Measurements from ENCODE around the gene DCANP1. TPM values are rescaled to one million over a fixed set of nuclear protein-coding genes. Genes with fewer than 3 reads are reported as not detected.

The DCANP1 gene
- total RNA-seq, 1 experiment from 2014 or later, result not detected

DNA sequence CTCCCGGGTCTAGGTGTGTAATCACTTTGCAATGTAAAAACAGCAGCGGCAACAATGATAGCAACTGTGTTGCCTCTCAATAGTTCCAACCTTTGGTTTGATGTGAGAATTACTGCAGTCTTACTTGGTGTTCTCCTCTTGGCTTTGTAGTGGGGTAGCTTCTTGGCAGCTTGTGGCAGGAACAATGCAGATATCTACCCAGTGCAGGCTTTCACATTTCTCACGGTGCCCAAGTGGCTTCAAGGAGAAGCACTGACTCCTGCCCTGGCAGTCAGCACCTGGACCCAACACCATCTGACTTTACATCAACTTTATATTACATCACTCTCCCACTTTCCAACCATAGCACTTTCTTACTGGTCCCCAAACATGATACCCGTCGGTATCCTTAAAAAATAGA lies 33.4 kb upstream of the DCANP1 start:
- DNase-seq (ENCODE audit: low read depth), result no peak

DNA sequence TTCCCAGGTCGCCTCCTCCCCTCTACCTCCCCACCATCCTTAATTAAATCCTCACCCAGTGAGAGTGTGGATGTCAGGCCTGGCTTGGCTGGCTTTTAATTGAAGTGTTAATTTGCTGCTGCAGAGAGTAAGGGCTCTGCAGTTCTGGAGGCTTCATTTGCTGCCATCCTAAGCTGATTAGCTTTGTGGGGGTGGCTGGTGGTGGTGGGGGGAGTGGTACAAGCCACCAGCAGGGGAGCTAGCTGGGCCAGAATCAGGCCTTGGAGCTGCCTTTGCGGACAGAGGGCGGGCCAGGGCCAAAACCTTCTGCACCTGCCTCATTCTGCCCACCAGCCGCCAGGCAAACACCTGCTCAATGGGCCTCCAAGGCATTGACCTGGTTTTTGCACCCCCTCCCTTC lies 31.8 kb upstream of the DCANP1 start:
- DNase-seq (ENCODE audit: low read depth), result no peak

DNA sequence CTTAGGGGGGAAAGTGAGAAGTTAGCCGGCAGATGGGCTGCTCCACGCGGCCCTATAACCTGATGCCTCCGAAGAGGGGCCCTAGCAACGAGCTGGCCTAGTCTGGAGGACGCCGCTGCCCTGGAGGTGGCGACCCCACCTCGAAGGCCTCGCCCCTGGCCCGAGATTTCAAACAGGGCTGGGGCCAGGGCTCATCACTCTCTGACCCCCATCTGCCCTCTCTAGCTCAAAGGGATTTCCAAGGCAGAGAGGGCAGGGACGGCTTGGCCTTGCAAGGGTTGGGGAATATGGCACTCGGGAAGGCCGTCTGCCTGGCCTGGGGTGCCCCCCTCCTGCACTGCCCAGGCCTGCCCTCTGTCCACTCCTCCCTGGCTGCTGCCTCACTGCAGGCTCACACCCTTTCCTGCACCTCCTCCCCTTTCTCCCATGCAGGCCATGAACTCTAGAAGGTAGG lies 30.5 kb upstream of the DCANP1 start:
- DNase-seq (ENCODE audit: low read depth), result no peak

DNA sequence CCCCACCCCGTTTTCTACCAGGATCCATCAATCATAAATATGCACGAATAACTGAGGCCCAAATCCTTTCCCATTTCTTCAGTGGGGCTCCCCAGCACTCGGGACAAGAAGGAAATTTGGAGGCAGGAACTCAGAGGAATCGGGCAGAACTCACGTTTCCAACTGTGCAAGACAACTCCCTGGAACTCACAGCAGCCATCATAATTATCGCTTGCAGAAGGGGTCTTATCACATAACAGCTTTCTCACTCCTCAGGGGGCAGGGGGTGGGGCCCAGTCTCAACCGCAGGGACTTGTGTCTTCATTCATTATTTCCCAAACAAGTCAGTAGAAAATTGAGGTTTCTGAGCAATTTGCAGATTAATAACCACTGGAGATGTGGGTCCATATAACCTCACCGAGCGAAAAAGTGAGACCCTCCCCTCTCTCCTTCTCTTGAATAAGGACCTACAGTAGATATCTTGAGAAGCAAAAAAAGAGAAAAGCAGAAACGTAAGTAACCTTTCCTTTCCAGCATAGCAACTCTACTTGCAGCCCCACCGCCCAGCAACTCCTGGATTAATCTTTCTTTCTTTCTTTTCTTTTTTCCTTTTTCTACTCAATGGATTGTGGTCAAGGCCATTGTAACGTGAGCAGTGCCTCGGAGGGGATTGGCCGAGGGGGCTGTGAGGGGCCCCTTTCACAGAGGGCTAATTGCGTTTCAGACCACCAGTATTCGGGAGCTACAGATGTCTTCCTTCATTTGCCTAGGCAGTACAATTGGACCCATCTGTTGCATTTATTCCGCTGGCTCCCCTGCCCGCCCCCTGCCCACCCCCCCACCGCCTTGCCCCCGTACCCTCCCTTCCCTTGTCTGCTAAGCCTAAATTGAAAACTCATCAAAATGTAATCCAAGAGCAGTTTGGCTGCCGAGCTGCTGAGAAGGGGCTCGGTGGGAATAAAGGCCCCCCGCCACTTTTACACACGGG lies 29.8 kb upstream of the DCANP1 start:
- DNase-seq (ENCODE audit: low read depth), result no peak

DNA sequence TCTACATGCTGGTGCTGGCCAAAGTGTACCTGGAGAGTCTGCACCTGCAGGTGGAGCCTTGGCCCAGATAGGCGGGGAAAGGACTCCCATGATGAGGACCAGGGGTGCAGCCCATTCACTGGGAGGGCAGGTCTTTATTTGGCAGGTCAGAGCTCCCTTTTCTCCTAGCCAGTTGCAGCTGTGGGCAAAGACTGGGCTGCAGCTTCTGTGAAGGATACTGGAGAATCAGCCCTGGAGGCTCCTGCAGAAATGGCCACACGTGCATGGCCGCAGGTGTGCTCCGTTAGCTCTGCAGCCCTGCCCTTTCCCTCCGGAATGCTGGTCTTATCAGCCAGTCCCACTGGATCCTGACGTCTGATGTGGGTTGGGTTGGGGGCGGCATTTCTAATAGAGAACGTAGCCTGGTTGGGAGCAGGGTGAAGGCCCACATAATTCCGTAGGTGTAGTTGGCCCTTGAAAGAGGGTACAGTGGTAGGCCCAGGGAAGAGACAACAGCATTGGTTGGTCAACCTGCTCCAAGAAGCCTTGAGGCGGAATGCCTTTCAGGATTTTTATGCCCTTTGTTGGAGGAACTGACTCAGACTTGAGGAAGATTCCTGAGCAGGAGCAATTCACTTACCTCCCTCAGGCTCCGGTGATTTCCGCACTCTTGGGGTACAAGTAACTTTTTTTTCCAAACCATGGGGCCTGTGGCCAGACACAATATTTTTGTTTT lies 27.0 kb upstream of the DCANP1 start:
- DNase-seq (ENCODE audit: low read depth), result no peak

DNA sequence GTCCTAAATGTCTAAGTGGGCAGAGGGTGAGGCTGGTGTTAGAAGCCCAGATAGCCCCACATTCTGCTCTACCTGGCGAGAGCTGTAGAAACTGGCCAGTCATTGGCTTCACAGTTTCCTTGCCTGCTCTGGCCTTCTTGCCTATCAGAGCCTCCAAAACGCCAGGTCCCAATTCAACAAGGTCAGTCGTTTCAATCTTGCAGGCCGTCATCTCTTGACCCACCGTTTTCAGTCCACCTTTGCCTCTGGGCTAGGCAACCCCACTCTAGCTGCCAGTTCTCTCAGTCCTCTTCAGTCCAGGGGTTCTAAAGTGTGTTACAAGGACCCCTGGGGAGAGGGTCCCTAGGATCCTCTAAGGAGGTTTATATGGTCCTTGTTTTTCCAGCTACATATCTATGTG lies 25.0 kb upstream of the DCANP1 start:
- no peak for DNase-seq (ENCODE audit: low read depth)

DNA sequence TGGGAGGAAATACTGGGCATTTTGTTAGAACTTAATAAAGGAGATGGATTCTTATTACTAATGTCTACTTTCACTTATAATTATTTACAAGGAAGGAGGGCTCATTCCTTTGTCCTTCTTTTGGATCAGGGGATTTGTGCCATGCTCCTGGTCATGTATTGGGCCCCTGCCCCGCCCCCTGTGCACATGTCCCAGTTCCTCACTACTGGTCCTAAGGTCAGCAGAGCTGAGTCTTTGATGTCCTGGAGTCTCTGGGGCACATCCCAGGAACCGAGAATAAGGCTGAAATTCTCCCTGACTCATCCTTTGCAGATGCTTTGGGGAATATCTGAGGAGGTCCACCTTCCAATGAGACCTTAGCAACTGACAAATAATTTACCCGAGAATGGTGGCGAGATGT lies 24.6 kb upstream of the DCANP1 start:
- DNase-seq (ENCODE audit: low read depth), result no peak

DNA sequence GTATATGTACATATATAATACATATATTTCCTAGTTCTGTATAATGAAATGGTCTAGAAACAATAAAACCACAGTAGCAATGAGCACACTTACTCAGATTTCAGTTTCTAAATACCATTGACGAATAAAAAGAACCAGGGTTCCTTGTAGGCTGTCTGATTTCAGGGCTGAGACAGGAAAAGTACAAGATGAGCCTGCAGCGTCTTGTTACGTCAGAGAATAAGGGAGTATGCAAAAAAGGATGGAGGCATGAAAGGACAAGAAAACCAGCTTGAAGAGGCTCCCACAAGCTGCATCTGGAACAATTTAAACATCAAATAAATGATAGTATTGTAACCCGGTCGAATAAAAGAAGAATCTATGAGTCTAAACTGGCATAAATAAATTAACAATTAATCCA lies 22.8 kb upstream of the DCANP1 start:
- no peak for DNase-seq (ENCODE audit: low read depth)

DNA sequence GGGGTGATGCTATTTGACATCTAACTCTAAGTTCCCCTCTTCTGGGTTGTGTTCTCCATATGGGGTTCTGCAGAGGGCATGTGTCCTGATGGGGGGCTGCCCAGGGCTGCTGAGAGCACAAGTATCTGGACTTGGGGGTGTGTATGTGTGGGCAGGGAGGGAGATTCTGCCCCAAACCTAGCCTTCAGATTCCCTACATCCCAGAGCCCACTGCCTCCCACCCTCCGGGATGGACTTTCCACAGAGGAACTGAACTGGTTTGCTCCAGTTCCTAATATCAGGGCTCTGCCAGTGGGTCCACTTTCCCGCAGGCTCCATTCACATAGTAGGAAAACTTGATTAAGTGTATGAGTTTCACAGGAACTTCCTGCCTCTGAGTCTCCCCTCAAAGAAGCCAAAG lies 21.4 kb upstream of the DCANP1 start:
- DNase-seq (ENCODE audit: low read depth), result no peak

DNA sequence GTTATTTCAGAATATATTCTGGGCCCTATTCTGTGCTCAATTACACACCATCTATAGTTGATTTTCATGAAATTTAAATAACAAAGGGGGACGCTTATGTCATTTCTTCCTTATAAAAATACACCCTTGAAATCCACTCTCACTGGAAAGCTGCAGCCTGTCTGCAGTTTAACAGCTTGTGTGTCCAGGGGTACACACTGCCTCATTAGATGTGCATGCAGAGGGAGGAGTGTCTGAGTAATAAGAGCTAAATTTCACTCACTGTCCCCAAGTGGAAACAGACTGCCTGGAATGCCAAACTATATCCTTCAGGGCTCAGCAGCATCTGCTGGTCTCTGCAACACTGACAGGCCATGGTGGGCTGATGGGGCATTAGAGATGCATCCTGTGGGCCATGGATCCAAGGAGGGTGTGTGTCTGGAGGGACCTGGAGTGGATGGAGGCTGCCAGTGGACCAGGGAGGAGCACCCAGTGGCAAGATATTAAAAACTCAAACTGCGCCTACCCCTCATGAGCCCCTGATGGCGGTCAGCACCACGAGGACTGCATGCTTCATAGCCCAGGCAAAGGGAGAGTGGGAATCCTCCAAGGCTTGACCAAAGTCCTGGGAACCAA lies 20.8 kb upstream of the DCANP1 start:
- DNase-seq (ENCODE audit: low read depth), result no peak

DNA sequence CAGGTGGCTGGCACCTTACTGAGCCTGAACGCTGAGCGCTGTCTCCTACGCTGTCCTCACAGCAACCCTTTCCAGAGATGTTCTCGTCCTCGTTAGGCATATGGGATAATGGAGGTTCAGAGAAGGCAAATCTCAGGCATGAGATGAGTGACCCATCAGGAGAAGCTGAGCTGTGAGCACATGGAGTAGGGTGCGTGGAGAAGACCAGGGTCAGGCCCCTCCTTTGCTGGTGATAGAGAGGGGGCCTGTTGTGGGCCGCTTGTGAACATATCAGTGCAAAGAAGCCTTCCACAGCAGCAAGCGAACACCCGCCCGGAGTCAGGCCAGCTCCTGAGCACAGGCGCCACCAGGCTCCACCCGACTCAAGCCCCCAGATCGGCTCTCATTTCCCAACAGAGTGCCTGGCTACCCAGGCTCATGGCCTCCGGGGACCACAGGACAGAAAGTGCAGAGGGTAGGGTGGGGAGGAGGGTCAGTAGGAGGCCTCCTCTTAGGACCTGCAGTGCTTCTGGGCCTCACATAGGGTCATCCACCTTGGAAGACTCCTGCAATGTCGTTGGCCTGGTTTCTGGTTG lies 20.0 kb upstream of the DCANP1 start:
- DNase-seq (ENCODE audit: low read depth), result no peak

DNA sequence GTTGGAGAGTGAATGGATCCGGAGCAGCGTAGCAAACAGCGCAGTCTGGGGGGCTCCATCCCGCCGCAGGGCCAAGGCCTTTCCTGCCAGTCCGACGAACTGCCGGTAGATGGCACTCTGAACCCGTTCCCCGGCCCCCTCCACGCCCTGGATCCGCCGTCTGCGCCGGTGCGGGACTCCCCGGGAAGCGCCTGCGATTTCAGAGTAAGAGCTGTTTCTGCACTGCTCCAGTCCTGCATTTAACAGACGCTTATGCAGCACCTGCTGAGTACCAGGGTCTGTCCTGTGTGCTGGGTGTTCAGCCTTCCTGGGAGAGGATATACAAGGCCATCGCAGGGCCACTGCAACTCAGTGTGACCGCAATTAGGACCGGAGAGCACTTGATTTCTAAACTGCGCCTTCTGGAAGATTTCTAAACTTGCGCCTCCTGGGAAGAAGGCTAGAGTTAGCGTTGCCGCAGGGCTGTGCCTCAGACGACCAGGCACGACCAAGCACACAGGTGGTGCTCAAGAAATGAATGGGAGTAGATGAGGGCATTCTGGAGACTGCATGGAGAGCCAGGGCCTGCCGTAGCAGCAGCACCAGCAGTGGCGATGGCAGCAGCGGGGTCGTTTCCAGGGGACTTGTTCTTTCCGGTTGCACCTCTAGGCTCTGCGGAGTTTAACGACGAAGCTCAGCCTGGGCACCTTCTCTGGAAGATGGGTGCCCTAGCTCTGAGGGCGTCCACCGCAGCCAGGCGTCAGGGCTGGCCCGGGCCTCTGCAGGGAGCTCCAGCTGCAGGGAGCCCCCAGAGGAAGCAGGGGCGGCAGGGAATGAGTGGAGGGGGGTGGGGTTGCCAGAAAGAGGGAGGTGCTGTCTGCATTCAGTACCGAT lies 19.3 kb upstream of the DCANP1 start:
- peak; percentile 51 for DNase-seq (ENCODE audit: low read depth)

DNA sequence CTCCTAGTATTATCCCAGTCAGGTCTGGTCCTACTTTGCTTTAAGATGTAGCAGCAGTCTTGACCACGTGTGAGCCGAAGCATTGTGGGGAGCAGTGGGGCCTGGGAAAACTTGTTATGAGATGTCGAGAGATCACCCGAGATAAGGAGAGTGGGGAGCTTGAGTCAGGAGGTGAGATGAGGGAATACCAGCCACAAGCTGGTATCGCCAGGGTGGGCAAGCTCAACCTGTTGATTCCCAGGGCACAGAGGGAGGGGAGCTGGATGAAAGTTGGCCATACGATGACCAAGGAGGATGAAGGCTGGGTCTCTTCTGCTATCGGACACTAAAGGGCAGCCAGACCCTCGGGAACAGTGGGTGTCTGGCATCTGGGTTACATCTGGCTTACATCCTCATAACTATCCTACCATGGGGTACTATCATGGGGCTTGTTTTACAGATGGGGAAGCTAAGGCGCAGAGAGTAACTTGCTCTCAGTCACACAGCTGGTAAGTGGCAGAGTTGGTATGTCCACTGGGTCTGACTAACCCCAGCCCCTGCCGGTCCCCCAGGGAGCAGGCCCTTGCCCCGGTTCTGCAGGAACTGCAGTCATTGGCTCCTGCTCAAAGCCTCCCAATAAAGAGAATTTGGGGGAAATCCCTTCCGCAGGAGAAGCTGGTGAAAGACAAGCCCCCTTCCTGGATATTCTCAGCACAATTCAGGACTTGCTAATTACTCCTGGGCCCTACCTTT lies 18.4 kb upstream of the DCANP1 start:
- no peak for DNase-seq (ENCODE audit: low read depth)

DNA sequence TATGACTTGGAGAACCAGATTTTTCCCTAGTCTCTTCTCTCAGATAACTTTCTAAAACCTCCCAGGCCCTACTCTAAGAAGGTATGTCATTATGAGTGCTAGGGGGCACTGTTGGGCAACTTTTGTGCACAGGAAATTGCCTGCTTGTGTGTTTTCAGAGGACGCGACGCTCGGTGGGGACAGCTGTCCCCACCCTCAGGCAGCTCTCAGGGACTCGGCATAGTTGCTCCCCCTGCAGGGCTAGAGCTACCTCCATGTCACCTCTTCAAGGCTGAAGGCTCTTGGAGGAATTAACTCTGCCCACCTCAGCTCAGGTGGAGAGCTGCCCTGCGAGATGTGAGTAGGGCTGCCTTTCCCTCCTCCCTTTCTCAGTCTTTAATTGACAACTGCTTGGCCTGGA lies 15.2 kb upstream of the DCANP1 start:
- DNase-seq (ENCODE audit: low read depth), result peak; percentile 67

DNA sequence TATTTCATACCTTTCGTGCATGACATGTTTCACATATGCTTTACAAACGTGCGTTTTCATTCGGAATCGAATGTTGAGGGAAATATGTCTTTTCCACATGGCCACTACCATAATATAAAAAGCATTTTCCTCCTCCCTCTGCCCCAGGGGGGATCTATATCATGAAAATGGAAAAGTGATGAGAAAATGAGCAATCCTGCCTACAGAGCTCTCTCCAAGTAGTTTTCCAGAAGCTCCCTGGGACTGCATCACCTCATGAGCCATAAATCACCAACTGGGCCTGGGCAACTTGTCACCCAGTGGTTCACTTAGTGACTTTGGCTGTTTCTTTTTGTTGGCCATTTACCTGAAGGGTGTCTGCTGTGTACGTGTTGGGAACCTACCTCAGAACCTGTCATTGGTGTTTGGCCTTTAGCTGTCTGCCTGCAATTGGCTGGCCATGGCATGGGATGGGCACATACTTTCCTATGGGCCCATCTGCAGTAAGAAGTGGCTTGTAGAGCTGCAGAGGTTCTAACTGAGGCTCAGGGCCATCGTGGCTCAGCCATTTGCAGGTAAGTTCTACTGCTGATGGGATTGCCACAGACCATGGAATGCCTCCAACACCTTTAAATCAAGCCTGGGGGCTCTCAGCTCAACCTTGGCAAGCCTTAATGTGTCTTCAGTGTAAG lies 14.5 kb upstream of the DCANP1 start:
- no peak for DNase-seq (ENCODE audit: low read depth)

DNA sequence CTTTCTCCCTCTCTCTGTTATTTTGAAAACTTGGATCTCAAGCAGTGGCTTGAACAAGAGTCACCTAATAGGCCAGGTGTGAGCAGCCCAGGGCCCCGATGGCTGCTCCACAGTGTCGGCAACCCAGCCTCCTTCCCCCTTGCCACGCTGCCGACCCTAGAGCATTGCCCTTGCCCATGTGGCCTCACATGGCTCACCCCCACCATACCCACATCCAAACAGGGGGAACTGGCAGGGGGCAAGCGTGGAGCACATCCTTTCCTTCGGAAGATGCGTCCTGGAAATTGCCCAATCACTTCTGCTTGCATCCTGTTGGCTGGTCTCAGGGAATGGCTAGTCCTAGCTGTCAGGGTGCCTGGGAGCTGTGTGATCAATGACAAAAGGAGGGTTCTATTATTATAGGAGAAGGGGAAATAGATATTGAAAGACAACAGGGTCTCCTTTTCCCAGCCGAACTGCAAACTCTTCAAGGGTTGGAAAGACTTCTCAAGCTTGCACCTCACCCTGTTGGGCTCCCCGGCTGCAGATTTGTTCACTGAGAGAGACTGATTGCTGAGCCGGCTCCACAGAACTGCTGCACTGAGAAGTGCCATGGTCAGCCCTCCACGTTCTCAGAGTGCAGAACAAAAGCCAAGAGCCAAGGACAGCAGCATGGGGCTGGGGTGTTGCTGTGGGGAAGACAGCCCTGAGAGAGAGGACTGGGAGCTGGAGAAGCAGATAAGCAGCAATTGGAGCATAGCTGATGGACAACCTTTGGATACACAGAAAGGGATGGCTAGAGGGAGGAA lies 13.3 kb upstream of the DCANP1 start:
- no peak for DNase-seq (ENCODE audit: low read depth)

DNA sequence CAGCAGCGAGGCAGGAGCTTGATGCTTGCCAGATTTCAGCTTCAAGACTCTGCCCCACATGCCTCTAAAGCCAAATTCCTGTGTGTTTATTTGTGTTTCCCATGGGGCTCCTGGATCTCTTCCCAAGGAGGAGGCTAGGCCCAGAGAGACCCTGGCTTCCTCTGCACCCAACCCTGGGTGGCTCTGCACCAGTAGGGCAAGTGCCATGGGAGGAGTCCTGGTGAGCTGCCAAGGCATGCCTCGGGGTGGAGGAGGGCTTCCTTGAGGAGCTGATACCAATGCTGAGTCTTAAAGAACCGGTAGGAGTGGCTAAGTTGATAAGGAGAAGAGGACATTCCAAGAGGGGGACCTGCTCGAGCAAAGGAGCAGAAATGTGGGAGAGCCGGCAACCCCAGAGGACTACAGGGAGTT lies 11.8 kb upstream of the DCANP1 start:
- no peak for DNase-seq (ENCODE audit: low read depth)

DNA sequence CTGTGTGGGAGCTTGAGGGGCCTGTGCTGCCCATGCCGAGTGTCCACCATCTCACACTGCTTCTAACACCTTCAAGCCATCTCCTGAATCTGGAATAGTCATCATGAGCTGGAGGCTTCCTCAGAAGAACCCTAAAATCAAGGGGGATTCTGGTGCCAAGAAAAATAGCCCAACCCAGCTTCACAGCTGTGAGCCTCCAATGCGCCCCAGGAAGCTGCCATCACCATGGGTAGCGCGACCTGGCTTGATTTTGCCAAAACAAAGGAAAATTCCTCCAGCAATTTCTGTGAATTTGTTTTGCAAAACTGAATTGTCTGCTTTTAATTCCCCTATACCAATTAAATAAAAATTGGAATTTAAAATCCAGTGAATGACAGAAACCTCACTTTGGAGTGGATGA lies 11.2 kb upstream of the DCANP1 start:
- no peak for DNase-seq (ENCODE audit: low read depth)
